Thyroid gland (tissue), 4 donors: ENCODE measurements around the gene GABPB1.
A peak's percentile ranks its signal among the peaks of the same experiment; 100 is the strongest.

ENCODE experiments used
- CTCF ChIP-seq, 6 experiments: fragments of 200-600 bp in 3 of 6; fragments of 450-650 bp in 3 of 6; sonication (generic) in 3 of 6; IDR thresholded peaks; one replicate each; pipeline ENCODE4 v1.5.1; 2016 to 2019; ENCODE audit warnings: antibody characterized with exemption in 6 of 6, mild to moderate bottlenecking in 2 of 6, inconsistent platforms in 1 of 6, moderate library complexity in 1 of 6
- POLR2A ChIP-seq, 2 donors: fragments of 450-650 bp; IDR thresholded peaks; one replicate each; pipeline ENCODE4 v1.6.1; 2017; ENCODE audit warnings: antibody characterized with exemption in 2 of 2, mild to moderate bottlenecking in 2 of 2, moderate library complexity in 1 of 2

GRCh38 chr15:50358845-50359244 lies 3.8 kb upstream of the GABPB1 start:
- TF ChIP-seq CTCF (IDR thresholded peaks at IDR 0.05), result peak in 2 of 6 experiments; percentile 9 to 17
- no peak for TF ChIP-seq POLR2A (IDR thresholded peaks at IDR 0.05)
